Fibroblast of pulmonary artery (primary cell): Measurements from ENCODE around the gene TBC1D24.
"Not testable (repeated sequence)": the region's sequence is repeated elsewhere in the genome, so short reads cannot be mapped to it uniquely, and the experiment has no call there.

Experiments used
- DNase-seq: peaks from one replicate; pipeline ENCODE4 v3.0.0-alpha.2; 2010; ENCODE audit warnings: low read depth
- H3K4me3 ChIP-seq: replicated peaks from 2 replicates; pipeline ENCODE4 v1.5.1; 2011; ENCODE audit warnings: low read depth, mild to moderate bottlenecking, control low read depth, low read length, moderate library complexity
- TF ChIP-seq, protein P1 (sequence below): IDR thresholded peaks from 2 replicates; pipeline ENCODE4 v1.5.1; 2011; ENCODE audit warnings: mild to moderate bottlenecking, control low read depth, low read length, inconsistent platforms; ENCODE audit errors: missing control alignments

TBC1D24 gene

DNA sequence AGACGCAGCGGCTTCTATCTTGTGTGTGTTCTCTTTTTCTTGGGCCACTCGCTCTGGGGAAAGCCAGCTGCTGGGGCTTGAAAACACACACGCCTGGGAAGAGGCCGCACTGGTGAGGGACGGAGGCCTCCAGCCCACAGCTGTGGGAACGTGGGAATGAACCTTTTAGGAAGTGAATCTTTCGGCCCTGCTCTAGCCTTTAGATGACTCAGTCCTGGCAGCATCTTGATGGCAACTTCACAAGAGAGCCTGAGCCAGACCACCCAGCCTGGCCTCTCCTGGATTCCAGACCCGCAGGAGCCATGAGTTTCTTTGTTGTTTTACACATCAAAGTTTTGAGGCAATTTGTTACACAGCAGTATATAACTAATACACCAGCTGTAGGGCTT lies 60.7 kb downstream of the TBC1D24 start:
- H3K4me3 ChIP-seq, result no peak overlapping the region
- TF ChIP-seq, protein P1, sequence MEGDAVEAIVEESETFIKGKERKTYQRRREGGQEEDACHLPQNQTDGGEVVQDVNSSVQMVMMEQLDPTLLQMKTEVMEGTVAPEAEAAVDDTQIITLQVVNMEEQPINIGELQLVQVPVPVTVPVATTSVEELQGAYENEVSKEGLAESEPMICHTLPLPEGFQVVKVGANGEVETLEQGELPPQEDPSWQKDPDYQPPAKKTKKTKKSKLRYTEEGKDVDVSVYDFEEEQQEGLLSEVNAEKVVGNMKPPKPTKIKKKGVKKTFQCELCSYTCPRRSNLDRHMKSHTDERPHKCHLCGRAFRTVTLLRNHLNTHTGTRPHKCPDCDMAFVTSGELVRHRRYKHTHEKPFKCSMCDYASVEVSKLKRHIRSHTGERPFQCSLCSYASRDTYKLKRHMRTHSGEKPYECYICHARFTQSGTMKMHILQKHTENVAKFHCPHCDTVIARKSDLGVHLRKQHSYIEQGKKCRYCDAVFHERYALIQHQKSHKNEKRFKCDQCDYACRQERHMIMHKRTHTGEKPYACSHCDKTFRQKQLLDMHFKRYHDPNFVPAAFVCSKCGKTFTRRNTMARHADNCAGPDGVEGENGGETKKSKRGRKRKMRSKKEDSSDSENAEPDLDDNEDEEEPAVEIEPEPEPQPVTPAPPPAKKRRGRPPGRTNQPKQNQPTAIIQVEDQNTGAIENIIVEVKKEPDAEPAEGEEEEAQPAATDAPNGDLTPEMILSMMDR, result no peak
- peak; percentile 70 for DNase-seq

DNA sequence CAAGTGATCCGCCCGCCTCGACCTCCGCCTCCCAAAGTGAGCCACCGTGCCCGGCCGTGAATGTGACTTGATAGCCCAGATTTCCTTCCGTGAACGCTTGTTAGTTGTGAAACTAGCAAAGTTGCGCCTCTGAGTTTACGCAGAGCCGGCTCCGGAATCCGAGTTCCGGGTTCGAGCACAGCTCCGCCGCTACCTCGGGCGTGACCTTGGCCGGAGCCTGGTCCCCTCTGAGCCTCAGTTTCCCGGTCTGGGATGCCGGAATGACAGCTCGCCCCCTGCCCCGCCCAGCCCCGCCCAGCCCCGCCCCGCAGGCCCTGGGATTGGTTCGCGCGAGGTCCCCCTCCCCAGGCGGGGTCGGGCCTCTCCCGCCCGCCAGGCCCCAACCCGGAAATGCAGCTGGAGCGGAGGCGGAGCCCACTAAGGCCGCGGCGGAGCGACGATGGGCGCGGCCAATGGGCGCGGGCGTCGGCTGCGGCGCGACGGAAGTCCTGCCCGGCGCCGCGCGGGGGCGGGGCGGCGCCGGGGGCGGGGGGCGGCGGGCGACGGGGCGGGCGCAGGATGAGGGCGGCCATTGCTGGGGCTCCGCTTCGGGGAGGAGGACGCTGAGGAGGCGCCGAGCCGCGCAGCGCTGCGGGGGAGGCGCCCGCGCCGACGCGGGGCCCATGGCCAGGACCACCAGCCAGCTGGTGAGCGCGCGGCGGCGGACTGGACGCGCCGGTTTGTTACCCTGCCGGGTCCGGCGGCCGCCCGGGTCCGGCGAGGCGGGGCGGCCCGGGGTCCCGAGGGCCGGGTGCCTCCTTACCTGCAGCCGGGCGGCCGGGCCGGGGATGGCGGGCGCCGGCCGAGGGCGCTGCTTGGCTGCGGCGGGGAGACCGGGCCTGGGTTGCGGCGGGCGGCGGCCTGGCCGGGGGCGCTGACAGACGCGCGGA lies 62.8 kb downstream of the TBC1D24 start, which contains the start of gene PDPK1:
PDPK1 (plus strand) TSS at position 571 of the 929 bp plus-strand sequence; CDS start at position 663, 92 bp downstream.
- peak; percentile 95 for DNase-seq
- H3K4me3 ChIP-seq, result peak within 1 kb of the TSS; percentile 72
- TF ChIP-seq, protein P1, result no peak

DNA sequence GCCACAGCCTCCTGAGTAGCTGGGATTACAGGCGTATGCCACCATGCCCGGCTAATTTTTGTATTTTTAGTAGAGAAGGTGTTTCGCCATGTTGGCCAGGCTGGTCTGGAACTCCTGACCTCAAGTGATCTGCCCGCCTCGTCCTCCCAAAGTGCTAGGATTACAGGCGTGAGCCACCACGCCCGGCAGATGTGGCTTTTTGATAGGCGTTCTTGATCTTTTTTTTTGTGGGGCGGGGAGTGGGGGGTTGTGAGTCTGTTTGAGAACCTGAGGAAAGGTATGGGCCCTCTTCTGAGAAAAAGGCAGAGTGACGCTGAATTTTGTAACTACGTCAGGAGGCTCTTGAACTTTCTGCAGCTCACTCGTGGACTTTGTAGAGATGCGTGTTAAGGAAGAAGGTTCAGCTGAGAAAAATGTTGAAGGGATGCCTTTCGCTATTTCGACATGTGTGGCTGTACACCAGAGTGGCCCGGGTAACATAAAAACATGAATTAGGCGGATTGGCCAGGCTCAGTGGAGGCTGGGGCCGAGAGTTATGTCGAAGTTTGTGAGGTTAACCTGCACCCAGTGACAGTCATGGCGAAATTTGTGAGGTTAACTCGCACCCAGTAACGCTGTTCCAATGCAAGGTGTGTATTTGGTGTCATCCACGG lies 64.4 kb downstream of the TBC1D24 start:
- H3K4me3 ChIP-seq, result peak overlapping the region; percentile 59
- not testable (repeated sequence) for DNase-seq

DNA sequence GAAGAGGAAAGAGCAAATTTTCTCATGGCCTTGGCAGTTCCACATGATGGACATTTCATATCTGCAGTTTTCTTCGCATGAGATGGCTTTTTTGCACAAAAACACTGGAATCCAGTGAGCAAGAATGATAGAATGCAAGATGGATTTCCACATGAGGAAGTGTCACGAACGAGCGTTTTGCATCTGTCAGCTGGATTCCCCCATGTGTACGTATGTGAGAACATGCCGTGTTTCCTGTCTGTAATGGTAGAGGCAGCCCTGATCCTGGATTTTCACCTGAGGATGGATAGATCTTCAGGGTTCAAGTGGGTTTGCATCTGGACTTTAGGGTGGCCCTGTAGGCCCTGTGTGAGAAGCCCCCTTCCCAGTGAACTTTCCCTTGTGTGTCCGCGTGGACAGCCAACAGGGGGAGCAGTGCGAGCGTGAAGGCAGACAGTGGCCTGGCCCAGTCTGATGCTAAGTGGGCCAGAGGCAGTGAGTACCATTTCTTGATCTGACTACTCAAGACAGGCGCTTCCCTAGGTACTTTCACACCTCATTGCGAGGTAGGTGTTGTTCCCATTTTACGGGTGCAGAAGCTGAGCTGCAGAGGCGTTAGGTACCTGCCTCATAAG lies 65.0 kb downstream of the TBC1D24 start:
- not testable (repeated sequence) for H3K4me3 ChIP-seq
- peak; percentile 27 for DNase-seq
- TF ChIP-seq, protein P1, result peak; percentile 36

DNA sequence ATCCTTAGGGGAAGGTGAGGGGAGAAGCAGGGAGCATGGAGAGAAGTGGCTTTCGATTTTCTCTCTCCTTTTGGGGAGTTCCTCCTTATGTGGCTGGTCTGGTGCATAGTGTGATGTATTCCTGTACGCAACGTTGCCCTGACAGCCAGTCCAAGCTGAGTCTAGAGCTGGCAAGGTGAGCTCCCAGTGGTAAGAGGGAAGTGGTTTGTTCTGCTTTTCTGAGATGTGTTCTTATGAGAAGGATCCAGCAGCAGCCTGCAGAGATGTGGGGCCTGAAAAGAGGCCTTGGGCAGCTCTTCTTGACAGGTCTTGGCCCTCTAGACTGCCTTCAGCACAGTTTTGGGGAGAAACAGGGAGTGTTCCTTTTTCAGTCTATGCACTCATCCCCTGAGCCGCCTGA lies 66.0 kb downstream of the TBC1D24 start:
- H3K4me3 ChIP-seq, DNase-seq: not testable (repeated sequence)

DNA sequence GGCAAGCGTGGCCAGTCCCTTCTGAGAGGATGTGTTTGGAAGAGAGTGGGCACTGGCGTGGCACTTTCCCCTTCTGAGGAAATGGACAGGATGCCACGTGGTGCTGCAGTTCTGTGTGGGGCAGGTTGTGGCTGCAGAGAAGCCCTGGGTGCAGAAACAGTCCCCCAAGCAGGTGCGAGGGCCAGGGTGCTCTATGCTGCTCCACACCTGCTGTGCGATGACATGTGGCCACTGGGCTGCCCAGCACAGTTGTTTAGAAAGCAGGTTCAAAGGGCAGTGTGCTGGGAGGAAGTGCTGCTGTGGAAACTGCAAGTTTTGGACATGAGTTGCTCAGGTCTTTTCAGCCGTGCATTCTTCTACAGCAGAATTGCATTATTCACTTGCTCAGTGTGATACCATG lies 66.5 kb downstream of the TBC1D24 start:
- H3K4me3 ChIP-seq, DNase-seq: not testable (repeated sequence)

DNA sequence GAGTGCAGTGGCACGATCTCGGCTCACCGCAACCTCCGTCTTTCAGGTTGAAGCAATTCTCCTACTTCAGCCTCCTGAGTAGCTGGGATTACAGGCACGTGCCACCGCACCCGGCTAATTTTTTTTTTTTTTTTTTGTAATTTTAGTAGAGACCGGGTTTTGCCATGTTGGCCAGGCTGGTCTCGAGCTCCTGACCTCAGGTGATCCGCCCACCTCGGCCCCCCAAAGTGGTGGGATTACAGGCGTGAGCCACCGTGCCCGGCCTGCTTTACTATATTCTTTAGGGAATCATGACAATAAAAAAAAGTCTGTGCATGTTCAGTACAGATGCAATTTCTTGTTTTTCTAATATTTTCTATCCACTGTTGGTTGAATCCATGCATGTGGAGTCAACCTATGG lies 68.8 kb downstream of the TBC1D24 start:
- not testable (repeated sequence) for DNase-seq, H3K4me3 ChIP-seq

DNA sequence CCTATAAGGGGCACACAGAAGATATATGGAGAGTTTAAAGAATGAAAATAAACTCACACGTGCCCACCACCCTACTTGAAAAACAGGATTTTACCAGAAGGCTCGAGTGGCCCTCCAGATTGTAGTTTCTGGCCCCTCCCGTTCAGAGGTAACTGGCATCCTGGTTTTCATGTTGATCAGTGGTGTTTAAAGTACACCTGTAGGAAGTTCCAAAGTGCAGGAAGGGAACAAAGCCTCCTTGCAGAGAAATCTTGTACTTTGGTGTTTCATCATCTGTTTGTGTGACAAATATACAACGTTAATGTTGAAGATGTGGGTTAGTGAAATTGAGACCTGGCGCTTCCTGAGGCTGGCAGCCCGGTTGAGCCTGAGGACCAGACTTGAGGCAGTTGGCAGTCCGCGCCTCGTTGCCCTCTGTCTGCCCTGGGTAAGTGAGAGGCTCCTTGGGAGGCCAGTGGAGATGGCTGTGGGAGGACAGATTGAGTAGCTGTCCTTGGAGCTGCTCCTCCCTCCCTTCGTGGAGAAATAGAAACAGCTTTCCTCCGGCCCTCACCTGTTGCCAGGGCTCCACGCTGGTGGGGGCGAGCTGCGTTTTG lies 75.5 kb downstream of the TBC1D24 start:
- not testable (repeated sequence) for H3K4me3 ChIP-seq, DNase-seq

DNA sequence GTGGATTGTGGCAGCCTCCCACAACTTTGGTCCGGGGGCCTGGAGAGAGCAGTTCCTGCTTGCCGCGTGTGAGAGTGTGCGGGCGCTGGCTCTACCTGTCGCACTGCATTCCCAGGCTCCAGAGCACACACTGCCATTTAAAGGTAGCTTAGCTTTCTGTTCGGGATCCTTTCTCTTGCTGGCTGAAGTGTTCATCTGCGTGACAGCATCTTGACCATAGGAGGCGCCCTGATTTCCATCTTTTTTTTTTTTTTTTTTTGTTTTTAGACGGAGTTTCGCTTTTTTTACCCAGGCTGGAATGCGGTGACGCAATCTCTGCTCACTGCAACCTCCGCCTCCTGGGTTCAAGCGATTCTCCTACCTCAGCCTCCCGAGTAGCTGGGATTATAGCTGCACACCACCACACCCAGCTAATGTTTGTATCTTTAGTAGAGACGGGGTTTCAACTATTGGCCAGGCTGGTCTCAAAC lies 76.5 kb downstream of the TBC1D24 start:
- not testable (repeated sequence) for H3K4me3 ChIP-seq
- TF ChIP-seq, protein P1, result peak; percentile 11
- DNase-seq, result peak; percentile 58

DNA sequence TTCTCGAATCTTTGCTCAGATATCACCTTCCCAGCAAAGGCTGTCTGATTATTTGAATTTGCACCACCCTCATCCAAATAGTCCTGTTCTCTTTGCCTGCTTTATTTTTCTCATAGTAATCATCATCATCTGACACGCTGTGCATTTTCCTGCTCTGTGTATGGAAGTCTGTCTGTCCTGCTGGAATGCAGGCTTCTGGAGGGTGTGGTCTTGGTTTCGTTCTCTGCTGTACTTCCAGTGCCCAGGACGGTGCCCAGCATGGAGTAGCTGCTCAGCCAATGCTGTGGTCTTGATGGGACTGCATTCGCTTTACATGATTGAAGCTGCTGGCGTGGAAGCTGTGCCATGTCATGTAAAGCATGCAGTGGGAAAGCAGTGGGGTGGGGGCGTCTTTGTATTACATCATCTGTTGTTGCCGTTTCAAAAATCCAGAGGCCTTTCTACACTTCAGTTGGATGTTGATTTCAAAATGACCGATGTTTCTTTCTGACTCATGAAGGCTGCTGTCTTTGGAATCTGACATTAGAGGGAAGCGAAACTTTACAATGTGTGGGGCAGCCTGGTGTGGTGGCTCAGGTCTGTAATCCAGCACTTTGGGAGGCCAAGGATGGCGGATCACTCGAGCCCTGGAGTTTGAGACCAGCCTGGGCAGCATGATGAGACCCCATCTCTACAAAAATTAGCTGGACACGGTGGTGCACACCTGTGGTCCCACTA lies 79.9 kb downstream of the TBC1D24 start:
- not testable (repeated sequence) for DNase-seq

More for the DNA sequence above, 79.9 kb downstream of the TBC1D24 start:
- not testable (repeated sequence) for H3K4me3 ChIP-seq
